Colonic mucosa (tissue), 4 donors: ENCODE data around the gene ARHGAP26. TPM values are rescaled to one million over a fixed set of nuclear protein-coding genes. Genes with fewer than 3 reads are reported as not detected.

Experiments
- DNase-seq: peaks from one replicate; pipeline ENCODE4 v3.0.0-alpha.2; 2020
- H3K27ac ChIP-seq: fragments of 200-600 bp; one replicate; pipeline ENCODE4 v1.8.0; 2021
- H3K27me3 ChIP-seq: fragments of 200-600 bp; one replicate; pipeline ENCODE4 v1.8.0; 2021
- H3K36me3 ChIP-seq: fragments of 200-600 bp; one replicate; pipeline ENCODE4 v1.8.0; 2021
- H3K4me1 ChIP-seq: fragments of 200-600 bp; one replicate; pipeline ENCODE4 v1.8.0; 2021; ENCODE audit warnings: mild to moderate bottlenecking
- H3K4me3 ChIP-seq: fragments of 200-600 bp; one replicate; pipeline ENCODE4 v1.8.0; 2021
- H3K9ac ChIP-seq, 2 donors: one replicate each; pipeline ENCODE4 v1.7.0; 2013; ENCODE audit warnings: control low read depth in 2 of 2, low read depth in 2 of 2, low read length in 2 of 2
- H3K9me3 ChIP-seq: fragments of 200-600 bp; one replicate; pipeline ENCODE4 v1.8.0; 2021
- CTCF ChIP-seq: fragments of 200-600 bp; IDR thresholded peaks from one replicate; pipeline ENCODE4 v1.8.0; 2022; ENCODE audit warnings: antibody characterized with exemption, mild to moderate bottlenecking
- intact Hi-C: fragments of 100-400 bp; cut with DNase I; formaldehyde crosslinking; loops from one replicate; pipeline ENCODE4 v1.14.1; 2022
- total RNA-seq, 2 donors: library from RNA; stranded (reverse); fragmentation: NEBNext Ultra II Directional in 1 of 2; extraction: Animal tissue kit (Norgen Biotek cat#: 25700) in 1 of 2; gene quantifications; one replicate each; pipeline ENCODE4 v1.2.1, GENCODE V29; 2021
- donor health status: healthy.
- donor health status: DM: no; HTN: no; CAD: no.
- donor health status: DM: no; HTN: no; CAD: no.

ARHGAP26 gene
- total RNA-seq, 2 donors from 2014 or later: 59.1 to 74.0 TPM

- H3K27me3 ChIP-seq: no peaks in the 10 kb centered on the region
- no peaks in the 10 kb centered on the region for H3K4me1 ChIP-seq
- DNase-seq: no peak
- no peaks in the 10 kb centered on the region for H3K9me3 ChIP-seq
- no peak for TF ChIP-seq CTCF
- no peak overlapping the region for H3K4me3 ChIP-seq
- no peak overlapping the region for H3K9ac ChIP-seq
- H3K36me3 ChIP-seq: no peaks in the 10 kb centered on the region
- intact Hi-C loops: no loop called here
- H3K27ac ChIP-seq: no peak overlapping the region
Observed at GRCh38 chr5:143251190-143251589, 481.0 kb downstream of the ARHGAP26 start.

GRCh38 chr5:143251946-143252345, 481.8 kb downstream of the ARHGAP26 start:
- Histone ChIP-seq H3K4me3 (no peak overlapping the region), H3K4me1 (no peaks in the 10 kb centered on the region), H3K9ac (no peak overlapping the region), H3K9me3 (no peaks in the 10 kb centered on the region), H3K36me3 (no peaks in the 10 kb centered on the region), H3K27me3 (no peaks in the 10 kb centered on the region), H3K27ac (no peak overlapping the region)
- no peak for DNase-seq
- intact Hi-C loops: no loop called here
- no peak for TF ChIP-seq CTCF

DNA sequence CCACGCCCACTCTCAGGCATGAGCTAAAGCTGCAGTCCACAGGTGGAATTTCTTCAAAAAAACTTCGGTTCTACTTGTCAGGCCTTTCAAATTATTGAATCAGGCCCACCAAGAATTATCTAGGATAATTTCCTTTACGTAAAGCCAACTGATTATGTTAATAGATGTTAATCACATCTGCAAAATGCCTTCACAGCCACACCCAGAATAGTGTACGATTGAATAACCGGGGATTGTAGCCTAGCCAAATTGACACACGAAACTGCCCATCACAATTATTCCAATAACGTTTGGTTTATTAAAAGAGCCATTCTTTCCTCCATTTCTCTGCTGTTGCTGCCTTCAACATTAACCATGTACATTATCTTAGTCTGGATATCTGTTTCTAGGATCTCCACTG, 484.6 kb downstream of the ARHGAP26 start:
- H3K4me1 ChIP-seq: no peaks in the 10 kb centered on the region
- intact Hi-C loops: no loop called here
- no peak for TF ChIP-seq CTCF
- H3K4me3 ChIP-seq: no peak overlapping the region
- no peaks in the 10 kb centered on the region for H3K27me3 ChIP-seq
- no peak overlapping the region for H3K27ac ChIP-seq
- H3K9ac ChIP-seq: no peak overlapping the region
- no peaks in the 10 kb centered on the region for H3K9me3 ChIP-seq
- H3K36me3 ChIP-seq: no peaks in the 10 kb centered on the region
- DNase-seq: no peak

DNA sequence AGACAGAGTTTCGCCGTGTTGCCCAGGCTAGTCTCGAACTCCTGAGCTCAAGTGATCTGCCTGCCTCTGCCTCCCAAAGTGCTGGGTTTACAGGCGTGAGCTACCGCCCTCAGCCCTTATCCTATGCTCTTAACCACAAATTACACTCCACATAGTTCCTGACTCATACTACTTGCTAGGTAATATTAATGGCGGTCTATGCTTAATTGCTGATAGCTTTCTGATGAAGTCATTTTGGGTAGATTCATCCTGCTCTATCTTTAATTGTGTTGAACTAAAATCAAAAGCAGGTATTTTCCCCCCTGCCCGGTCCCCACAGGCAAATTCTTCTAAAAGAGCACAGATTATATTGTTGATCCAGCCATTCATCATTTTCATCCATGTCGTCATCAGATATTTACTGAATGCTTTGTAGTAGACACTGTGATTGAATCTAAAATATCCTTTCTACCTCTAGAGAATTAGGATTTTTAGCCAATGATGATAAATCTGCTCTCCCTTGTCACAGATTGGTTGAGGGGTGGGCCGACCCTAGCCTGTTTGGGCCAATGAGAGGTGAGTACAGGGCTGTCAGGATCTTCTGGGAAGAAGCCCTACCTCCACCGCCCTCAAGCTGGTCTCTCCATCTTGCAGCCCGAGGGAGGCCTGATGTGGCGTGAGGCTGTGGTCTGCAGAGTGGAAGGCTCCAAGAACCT, 488.5 kb downstream of the ARHGAP26 start:
- Histone ChIP-seq H3K9me3 (no peaks in the 10 kb centered on the region), H3K9ac (no peak overlapping the region), H3K4me1 (no peaks in the 10 kb centered on the region), H3K36me3 (no peaks in the 10 kb centered on the region), H3K4me3 (no peak overlapping the region), H3K27me3 (no peaks in the 10 kb centered on the region), H3K27ac (no peak overlapping the region)
- no peak for TF ChIP-seq CTCF
- intact Hi-C loops: no loop called here
- no peak for DNase-seq

DNA sequence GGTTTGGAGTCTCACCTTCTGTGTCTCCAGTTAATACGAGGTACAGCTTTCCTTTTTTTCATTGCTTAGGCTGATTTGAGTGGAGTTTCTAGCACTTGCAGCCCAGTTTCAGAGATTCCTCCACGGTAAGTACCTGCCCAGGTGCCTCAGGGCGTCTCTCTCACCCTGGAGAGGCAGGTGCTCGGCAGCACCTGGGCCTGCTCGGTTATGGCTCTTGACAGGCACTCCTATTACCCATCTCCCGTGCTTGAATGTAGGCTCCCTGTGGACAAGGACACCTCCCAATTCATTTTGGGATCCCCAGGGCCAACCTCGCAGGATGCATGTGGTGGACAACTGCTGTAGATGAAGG, 489.1 kb downstream of the ARHGAP26 start:
- TF ChIP-seq CTCF: no peak
- intact Hi-C loops: no loop called here
- no peaks in the 10 kb centered on the region for H3K9me3 ChIP-seq
- no peaks in the 10 kb centered on the region for H3K27me3 ChIP-seq
- no peaks in the 10 kb centered on the region for H3K36me3 ChIP-seq
- no peak overlapping the region for H3K9ac ChIP-seq
- H3K4me1 ChIP-seq: no peaks in the 10 kb centered on the region
- H3K27ac ChIP-seq: no peak overlapping the region
- DNase-seq: no peak
- H3K4me3 ChIP-seq: no peak overlapping the region
